HG02759 (cell line): ENCODE results near the gene CASP9.

Experiments used
- ATAC-seq: cut with Tn5 transposase; IDR thresholded peaks from one replicate; pipeline ENCODE4 v1.9.1; 2021; ENCODE audit warnings: mild to moderate bottlenecking, moderate library complexity; ENCODE audit not compliant: unreplicated experiment

Gene CASP9

DNA sequence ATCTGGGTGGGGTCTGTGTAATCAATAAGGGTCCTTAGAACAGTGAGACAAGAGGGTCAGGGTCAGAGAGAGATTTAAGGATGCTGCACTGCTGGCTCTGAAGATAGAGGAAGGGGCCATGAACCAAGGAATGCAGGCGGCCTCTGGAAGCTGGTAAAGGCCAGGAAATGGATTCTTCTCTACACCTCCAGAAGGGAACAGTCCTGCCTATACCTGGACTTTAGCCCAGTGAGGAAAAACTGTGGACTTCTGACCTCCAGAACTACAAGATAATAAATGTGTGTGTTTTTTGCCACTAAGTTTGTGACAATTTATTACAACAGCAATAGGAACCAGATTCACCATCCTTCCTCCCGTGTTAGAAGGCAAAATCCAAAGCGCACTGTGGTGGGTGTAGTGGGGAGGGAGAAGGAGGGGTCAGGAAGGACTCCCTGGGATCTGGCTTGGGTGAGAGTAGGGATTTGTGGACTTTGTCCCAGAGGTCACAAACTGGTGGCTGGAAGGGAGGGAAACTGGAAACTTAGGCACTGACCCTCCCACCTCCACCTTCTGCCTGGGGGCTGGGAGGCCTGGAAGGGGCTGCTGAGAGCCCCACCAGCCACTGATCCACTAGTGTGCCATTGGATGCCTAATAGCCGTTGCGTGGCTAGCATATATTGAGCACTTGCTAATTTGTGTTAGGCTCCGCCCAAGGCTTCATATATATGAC, 72.8 kb downstream of the CASP9 start:
- no peak for ATAC-seq

GRCh38 chr1:15449567-15449966, 74.4 kb downstream of the CASP9 start:
- no peak for ATAC-seq

- no peak for ATAC-seq
These were observed 75.0 kb downstream of the CASP9 start for GRCh38 chr1:15448877-15449462.

GRCh38 chr1:15446212-15446611, 77.8 kb downstream of the CASP9 start:
- ATAC-seq = no peak

- ATAC-seq = no peak
These were observed 78.5 kb downstream of the CASP9 start for GRCh38 chr1:15445390-15446122.

DNA sequence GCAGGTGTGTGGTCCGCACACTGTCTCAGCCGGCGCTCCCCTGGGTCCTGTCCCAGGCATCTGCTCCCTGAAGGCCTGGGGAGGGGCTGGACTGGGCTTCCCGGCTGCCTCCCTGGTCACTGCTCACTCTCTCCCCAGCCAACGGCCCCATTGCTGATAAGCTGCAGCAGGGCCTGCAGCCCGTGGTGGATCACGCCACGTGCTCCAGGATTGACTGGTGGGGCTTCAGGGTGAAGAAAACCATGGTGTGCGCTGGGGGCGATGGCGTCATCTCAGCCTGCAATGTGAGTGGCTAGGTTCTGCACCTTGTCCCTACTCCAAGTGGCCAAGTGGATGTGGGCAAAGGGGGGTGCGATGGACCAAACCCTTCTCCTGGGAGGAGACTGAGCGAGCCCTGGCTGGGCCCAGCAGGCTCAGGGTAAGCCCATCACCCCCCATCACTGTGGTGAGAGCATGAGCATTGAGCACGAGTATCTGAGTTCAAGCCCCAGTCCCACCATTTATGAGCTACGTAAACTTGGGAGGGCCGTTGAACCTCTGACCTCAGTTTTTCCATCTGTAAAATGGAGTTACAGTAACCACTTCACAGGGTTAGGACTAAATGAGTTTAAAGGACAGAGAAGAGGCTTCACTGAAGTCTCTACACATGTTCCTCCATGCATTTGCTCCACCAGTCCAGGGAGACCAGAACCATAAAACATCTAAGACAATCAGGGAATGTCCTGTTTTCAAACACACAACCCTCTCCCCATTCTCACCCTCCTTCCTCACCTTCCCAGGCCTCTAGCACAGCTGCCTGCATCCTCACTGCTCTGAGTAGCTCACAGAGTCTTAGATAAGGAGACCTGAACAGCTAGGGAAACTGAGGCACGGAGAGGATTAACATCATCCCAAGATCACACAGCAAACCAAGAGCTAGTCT, 79.3 kb downstream of the CASP9 start:
- no peak for ATAC-seq

DNA sequence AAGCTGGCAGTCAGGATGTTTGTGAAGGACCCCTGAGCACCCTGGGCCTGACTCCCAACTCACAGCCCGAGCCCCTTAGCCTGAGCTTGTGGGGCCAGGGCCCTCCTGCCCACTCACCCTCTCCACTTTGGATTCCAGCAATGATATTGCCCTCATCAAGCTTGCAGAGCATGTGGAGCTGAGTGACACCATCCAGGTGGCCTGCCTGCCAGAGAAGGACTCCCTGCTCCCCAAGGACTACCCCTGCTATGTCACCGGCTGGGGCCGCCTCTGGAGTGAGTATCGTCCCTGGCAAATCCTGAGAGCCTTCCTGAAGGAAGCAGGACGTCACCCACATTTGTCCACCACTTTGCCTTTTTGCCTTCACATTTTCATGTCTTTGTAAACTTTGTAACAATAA, 80.7 kb downstream of the CASP9 start:
- no peak for ATAC-seq

- ATAC-seq = no peak
These were observed 81.3 kb downstream of the CASP9 start for GRCh38 chr1:15442759-15443158.

DNA sequence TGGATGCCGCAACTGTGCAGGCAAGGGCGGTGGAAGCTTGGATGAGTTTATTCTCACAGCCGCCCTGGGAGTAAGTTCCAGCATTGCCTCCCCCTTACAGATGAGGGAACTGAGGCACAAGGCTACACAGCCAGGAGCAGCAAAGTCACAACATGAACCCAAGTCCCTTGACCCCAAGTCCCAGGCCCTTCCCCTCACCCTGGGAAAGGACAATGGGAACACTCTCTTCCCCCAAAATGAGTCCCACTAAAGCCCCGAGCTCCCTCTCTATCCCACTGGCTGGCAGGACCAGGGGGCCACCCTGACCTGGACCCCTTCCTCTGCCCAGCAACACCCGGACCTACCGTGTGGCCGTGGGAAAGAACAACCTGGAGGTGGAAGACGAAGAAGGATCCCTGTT, 81.9 kb downstream of the CASP9 start:
- ATAC-seq = no peak
